Colonic mucosa (tissue), 4 donors: ENCODE measurements around the gene SHISA2. TPM values are rescaled to one million over a fixed set of nuclear protein-coding genes. Genes with fewer than 3 reads are reported as not detected.

Source experiments
- DNase-seq: peaks from one replicate; pipeline ENCODE4 v3.0.0-alpha.2; 2020
- H3K27ac ChIP-seq: fragments of 200-600 bp; one replicate; pipeline ENCODE4 v1.8.0; 2021
- H3K27me3 ChIP-seq: fragments of 200-600 bp; one replicate; pipeline ENCODE4 v1.8.0; 2021
- H3K36me3 ChIP-seq: fragments of 200-600 bp; one replicate; pipeline ENCODE4 v1.8.0; 2021
- H3K4me1 ChIP-seq: fragments of 200-600 bp; one replicate; pipeline ENCODE4 v1.8.0; 2021; ENCODE audit warnings: mild to moderate bottlenecking
- H3K4me3 ChIP-seq: fragments of 200-600 bp; one replicate; pipeline ENCODE4 v1.8.0; 2021
- H3K9ac ChIP-seq, 2 donors: one replicate each; pipeline ENCODE4 v1.7.0; 2013; ENCODE audit warnings: control low read depth in 2 of 2, low read depth in 2 of 2, low read length in 2 of 2
- H3K9me3 ChIP-seq: fragments of 200-600 bp; one replicate; pipeline ENCODE4 v1.8.0; 2021
- intact Hi-C: fragments of 100-400 bp; cut with DNase I; formaldehyde crosslinking; loops from one replicate; pipeline ENCODE4 v1.14.1; 2022
- total RNA-seq, 2 donors: library from RNA; stranded (reverse); fragmentation: NEBNext Ultra II Directional in 1 of 2; extraction: Animal tissue kit (Norgen Biotek cat#: 25700) in 1 of 2; gene quantifications; one replicate each; pipeline ENCODE4 v1.2.1, GENCODE V29; 2021
- TF ChIP-seq, protein P1 (sequence below): fragments of 200-600 bp; IDR thresholded peaks from one replicate; pipeline ENCODE4 v1.8.0; 2022; ENCODE audit warnings: antibody characterized with exemption, mild to moderate bottlenecking
- donor health status: healthy.
- donor health status: DM: no; HTN: no; CAD: no.
- donor health status: DM: no; HTN: no; CAD: no.

The SHISA2 gene
- total RNA-seq, 2 donors from 2014 or later: 0.20 to 0.24 TPM

GRCh38 chr13:26061256-26061655 lies 9.4 kb upstream of the SHISA2 start:
- Histone ChIP-seq H3K9ac (no peak overlapping the region), H3K27ac (no peak overlapping the region), H3K4me1 (no peaks in the 10 kb centered on the region), H3K36me3 (no peaks in the 10 kb centered on the region), H3K4me3 (no peak overlapping the region), H3K9me3 (no peaks in the 10 kb centered on the region), H3K27me3 (no peaks in the 10 kb centered on the region)
- TF ChIP-seq, protein P1, sequence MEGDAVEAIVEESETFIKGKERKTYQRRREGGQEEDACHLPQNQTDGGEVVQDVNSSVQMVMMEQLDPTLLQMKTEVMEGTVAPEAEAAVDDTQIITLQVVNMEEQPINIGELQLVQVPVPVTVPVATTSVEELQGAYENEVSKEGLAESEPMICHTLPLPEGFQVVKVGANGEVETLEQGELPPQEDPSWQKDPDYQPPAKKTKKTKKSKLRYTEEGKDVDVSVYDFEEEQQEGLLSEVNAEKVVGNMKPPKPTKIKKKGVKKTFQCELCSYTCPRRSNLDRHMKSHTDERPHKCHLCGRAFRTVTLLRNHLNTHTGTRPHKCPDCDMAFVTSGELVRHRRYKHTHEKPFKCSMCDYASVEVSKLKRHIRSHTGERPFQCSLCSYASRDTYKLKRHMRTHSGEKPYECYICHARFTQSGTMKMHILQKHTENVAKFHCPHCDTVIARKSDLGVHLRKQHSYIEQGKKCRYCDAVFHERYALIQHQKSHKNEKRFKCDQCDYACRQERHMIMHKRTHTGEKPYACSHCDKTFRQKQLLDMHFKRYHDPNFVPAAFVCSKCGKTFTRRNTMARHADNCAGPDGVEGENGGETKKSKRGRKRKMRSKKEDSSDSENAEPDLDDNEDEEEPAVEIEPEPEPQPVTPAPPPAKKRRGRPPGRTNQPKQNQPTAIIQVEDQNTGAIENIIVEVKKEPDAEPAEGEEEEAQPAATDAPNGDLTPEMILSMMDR: no peak
- no peak for DNase-seq
- intact Hi-C loops: no loop called here

DNA sequence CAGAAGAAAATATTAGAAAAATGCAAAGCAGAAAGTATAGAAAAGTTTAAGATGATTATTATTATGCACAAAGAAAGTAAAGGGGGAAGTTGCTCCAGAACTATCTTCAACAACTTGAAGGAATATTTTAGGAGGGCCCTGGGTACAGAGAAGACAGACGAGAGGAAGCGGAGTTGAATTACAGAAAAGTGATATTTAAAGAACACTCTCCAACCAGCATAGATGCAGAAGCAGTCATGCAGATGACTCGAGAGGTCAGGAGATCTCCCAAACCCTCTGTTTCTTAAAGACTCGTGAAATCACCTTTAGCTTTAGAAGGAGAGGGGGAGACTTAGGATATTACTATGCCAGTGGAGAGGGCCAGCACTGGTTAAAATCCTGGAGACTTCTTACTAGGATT lies 8.5 kb upstream of the SHISA2 start:
- no peak overlapping the region for H3K4me3 ChIP-seq
- no peaks in the 10 kb centered on the region for H3K9me3 ChIP-seq
- no peak overlapping the region for H3K27ac ChIP-seq
- no peaks in the 10 kb centered on the region for H3K4me1 ChIP-seq
- no peaks in the 10 kb centered on the region for H3K36me3 ChIP-seq
- DNase-seq: no peak
- H3K9ac ChIP-seq: no peak overlapping the region
- no peaks in the 10 kb centered on the region for H3K27me3 ChIP-seq
- TF ChIP-seq, protein P1: no peak
- intact Hi-C loops: no loop called here

DNA sequence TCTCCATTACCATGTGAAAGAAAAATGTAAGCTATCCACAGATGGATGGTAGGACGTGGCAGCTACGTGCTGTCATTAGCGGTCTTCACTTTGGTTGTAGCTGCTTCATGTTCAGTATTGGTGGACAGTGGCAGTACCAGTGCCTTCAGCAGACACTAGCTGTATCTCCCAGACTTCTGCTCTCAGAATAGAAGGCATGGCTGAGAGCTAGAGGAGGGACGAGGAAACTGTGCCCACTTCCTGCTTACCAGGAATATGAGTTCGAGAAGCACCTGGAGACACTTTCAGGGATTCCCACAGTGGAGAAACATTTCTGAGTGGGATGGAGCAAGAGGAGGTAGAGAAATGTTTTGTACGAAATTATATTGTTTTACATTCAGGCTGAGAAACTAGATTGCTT lies 6.9 kb upstream of the SHISA2 start:
- TF ChIP-seq, protein P1: no peak
- Histone ChIP-seq H3K9ac (no peak overlapping the region), H3K27ac (no peak overlapping the region), H3K4me3 (no peak overlapping the region), H3K9me3 (no peaks in the 10 kb centered on the region), H3K36me3 (no peaks in the 10 kb centered on the region), H3K27me3 (no peaks in the 10 kb centered on the region), H3K4me1 (no peaks in the 10 kb centered on the region)
- intact Hi-C loops: no loop called here
- DNase-seq: no peak

GRCh38 chr13:26054896-26055295 lies 3.1 kb upstream of the SHISA2 start:
- Histone ChIP-seq H3K27ac (no peak overlapping the region), H3K4me1 (no peaks in the 10 kb centered on the region), H3K36me3 (no peaks in the 10 kb centered on the region), H3K9ac (no peak overlapping the region), H3K9me3 (no peaks in the 10 kb centered on the region), H3K27me3 (peaks cover 19% of the 10 kb centered on the region), H3K4me3 (no peak overlapping the region)
- intact Hi-C loops: no loop called here
- TF ChIP-seq, protein P1: no peak
- DNase-seq: no peak

DNA sequence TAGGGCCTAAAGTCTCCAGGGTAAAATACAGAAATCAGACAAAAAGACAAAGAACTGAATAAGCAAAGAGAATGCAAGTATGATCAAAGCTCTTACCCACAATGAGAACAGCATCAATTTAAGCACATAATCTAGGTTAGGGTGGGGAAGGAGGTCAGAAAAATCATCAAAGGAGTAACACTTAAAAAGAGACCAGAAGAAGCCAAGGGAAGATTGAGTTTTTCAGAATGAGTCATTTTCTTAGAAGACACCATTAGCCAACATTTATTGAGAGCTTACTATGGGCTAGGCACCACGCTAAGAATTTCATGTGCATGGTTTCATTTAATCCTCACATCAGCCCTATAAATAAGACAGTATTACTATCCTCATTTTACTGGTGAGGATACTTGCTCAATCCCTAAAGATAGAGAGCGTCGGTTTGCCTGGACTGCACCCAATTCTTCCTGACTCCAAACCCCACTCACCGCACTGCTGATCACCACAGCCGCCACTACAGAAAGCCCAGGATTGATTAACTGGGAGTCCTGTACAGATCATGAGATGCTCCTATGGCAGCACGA lies 1.7 kb upstream of the SHISA2 start:
- Histone ChIP-seq H3K36me3 (no peaks in the 10 kb centered on the region), H3K9ac (no peak overlapping the region), H3K9me3 (no peaks in the 10 kb centered on the region), H3K27ac (no peak overlapping the region), H3K4me1 (no peaks in the 10 kb centered on the region), H3K4me3 (no peak overlapping the region), H3K27me3 (peaks cover 31% of the 10 kb centered on the region)
- TF ChIP-seq, protein P1: no peak
- DNase-seq: no peak
- intact Hi-C loops: no loop called here

GRCh38 chr13:26052337-26052736 lies 521 bp upstream of the SHISA2 start:
- Histone ChIP-seq H3K9me3 (no peaks in the 10 kb centered on the region), H3K4me1 (no peaks in the 10 kb centered on the region), H3K27ac (no peak overlapping the region), H3K36me3 (no peaks in the 10 kb centered on the region), H3K4me3 (peak overlapping the region; percentile 34), H3K9ac (no peak overlapping the region), H3K27me3 (peaks cover 34% of the 10 kb centered on the region)
- TF ChIP-seq, protein P1: no peak
- intact Hi-C loops: no loop called here
- no peak for DNase-seq
